SK-N-SH treated with all-trans-retinoic acid at 6 μM for 48 hours (cell line): Measurements from ENCODE around the gene B3GNT7.

Experiments used
- CSDC2 ChIP-seq: fragments of 250-450 bp; sonication (Bioruptor Pico); IDR thresholded peaks from 2 replicates; pipeline ENCODE4 v1.5.0; 2020; ENCODE audit warnings: mild to moderate bottlenecking, moderate library complexity
- ISL1 ChIP-seq: fragments of 250-450 bp; sonication (Bioruptor Pico); IDR thresholded peaks from 2 replicates; pipeline ENCODE4 v2.1.2; 2022; ENCODE audit warnings: mild to moderate bottlenecking, moderate library complexity
- OSR1 ChIP-seq: fragments of 250-450 bp; sonication (Bioruptor Pico); IDR thresholded peaks from 2 replicates; pipeline ENCODE4 v1.8.0; 2022; ENCODE audit warnings: moderate library complexity, mild to moderate bottlenecking, inconsistent platforms
- ZFP3 ChIP-seq: fragments of 250-450 bp; sonication (Bioruptor Pico); IDR thresholded peaks from 2 replicates; pipeline ENCODE4 v1.5.0; 2020; ENCODE audit warnings: mild to moderate bottlenecking, moderate library complexity
- TF ChIP-seq, protein P1 (sequence below): fragments of 250-450 bp; sonication (Bioruptor Pico); IDR thresholded peaks from 2 replicates; pipeline ENCODE4 v1.5.1; 2020; ENCODE audit warnings: low read depth, mild to moderate bottlenecking, moderate library complexity
- TF ChIP-seq, protein P2 (sequence below): fragments of 250-450 bp; sonication (Bioruptor Pico); IDR thresholded peaks from 2 replicates; pipeline ENCODE4 v1.8.0; 2020; ENCODE audit warnings: mild to moderate bottlenecking, moderate library complexity, borderline replicate concordance
- TF ChIP-seq, protein P3 (sequence below): fragments of 250-450 bp; sonication (Bioruptor Pico); IDR thresholded peaks from 2 replicates; pipeline ENCODE4 v1.8.0; 2021; ENCODE audit warnings: low read depth, mild to moderate bottlenecking, moderate library complexity, borderline replicate concordance

DNA sequence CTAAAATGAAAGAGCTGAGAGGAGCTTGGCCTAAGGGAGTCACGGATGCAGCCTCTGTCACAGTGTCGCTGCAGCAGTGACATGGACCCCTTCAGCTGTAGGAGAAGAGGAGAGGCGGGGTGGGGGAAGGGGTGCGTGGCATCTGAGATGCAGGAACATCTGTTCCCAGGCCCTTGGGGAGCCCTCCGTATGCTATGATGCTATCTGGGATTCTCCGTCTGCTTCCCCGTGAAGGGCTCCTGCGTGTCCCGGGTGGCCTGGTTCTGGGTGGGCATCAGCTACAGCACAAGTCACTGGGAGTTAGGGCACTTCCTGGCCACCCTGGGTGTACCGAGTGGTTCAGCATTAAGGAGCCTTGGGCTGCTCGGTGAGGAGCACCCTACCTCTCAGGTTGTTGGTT lies 35.6 kb upstream of the B3GNT7 start:
- TF ChIP-seq, protein P1, sequence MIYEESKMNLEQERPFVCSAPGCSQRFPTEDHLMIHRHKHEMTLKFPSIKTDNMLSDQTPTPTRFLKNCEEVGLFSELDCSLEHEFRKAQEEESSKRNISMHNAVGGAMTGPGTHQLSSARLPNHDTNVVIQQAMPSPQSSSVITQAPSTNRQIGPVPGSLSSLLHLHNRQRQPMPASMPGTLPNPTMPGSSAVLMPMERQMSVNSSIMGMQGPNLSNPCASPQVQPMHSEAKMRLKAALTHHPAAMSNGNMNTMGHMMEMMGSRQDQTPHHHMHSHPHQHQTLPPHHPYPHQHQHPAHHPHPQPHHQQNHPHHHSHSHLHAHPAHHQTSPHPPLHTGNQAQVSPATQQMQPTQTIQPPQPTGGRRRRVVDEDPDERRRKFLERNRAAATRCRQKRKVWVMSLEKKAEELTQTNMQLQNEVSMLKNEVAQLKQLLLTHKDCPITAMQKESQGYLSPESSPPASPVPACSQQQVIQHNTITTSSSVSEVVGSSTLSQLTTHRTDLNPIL (CRISPR knock-in tag) = no peak
- TF ChIP-seq ISL1 (CRISPR knock-in tag) (no peak), ZFP3 (CRISPR knock-in tag) (no peak), CSDC2 (CRISPR knock-in tag) (no peak), OSR1 (no peak)
- TF ChIP-seq, protein P2, sequence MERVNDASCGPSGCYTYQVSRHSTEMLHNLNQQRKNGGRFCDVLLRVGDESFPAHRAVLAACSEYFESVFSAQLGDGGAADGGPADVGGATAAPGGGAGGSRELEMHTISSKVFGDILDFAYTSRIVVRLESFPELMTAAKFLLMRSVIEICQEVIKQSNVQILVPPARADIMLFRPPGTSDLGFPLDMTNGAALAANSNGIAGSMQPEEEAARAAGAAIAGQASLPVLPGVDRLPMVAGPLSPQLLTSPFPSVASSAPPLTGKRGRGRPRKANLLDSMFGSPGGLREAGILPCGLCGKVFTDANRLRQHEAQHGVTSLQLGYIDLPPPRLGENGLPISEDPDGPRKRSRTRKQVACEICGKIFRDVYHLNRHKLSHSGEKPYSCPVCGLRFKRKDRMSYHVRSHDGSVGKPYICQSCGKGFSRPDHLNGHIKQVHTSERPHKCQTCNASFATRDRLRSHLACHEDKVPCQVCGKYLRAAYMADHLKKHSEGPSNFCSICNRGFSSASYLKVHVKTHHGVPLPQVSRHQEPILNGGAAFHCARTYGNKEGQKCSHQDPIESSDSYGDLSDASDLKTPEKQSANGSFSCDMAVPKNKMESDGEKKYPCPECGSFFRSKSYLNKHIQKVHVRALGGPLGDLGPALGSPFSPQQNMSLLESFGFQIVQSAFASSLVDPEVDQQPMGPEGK (CRISPR knock-in tag) = no peak
- TF ChIP-seq, protein P3, sequence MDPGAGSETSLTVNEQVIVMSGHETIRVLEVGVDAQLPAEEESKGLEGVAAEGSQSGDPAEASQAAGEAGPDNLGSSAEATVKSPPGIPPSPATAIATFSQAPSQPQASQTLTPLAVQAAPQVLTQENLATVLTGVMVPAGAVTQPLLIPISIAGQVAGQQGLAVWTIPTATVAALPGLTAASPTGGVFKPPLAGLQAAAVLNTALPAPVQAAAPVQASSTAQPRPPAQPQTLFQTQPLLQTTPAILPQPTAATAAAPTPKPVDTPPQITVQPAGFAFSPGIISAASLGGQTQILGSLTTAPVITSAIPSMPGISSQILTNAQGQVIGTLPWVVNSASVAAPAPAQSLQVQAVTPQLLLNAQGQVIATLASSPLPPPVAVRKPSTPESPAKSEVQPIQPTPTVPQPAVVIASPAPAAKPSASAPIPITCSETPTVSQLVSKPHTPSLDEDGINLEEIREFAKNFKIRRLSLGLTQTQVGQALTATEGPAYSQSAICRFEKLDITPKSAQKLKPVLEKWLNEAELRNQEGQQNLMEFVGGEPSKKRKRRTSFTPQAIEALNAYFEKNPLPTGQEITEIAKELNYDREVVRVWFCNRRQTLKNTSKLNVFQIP (CRISPR knock-in tag) = no peak
